HL-60/S4 treated with retinoic acid at 250 ng/mL for 4 days and 3 days (cell line): ENCODE results near the gene ID1.
"Not testable (repeated sequence)": the region's sequence is repeated elsewhere in the genome, so short reads cannot be mapped to it uniquely, and the experiment has no call there.

ENCODE experiments used
- in situ Hi-C: fragments of 300-500 bp; cut with MboI; formaldehyde crosslinking; loops from 2 replicates; pipeline ENCODE4 v1.7.0; 2022; ENCODE audit warnings: low sequenced_read_pairs

Gene ID1

DNA sequence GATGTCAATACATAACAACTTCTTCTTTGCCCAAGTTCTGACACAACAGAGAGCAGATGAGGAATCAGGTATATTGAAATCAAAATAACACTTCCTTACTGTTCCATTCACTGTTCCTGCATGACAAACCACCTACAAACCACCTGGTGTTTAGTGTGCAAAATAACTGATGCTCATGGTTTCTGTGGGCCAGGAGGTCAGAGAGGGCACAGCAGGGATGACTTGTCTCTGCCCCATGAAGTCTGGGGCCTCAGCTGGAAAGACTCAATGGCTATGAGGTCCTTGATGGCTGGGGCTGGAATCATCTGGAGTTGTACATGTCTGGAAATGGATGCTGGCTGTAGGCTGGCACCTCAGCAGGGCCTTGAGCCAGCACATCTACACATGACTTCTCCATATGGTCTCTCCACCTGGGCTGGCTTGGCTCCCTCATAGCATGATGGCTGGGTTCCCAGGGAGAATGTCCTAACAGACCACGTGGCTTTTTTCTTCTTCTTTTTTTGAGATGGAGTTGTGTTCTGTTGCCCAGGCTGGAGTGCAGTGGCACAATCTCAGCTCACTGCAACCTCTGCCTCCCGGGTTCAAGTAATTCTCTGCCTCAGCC lies 25.2 kb downstream of the ID1 start:
- in situ Hi-C loops = no loop called here

DNA sequence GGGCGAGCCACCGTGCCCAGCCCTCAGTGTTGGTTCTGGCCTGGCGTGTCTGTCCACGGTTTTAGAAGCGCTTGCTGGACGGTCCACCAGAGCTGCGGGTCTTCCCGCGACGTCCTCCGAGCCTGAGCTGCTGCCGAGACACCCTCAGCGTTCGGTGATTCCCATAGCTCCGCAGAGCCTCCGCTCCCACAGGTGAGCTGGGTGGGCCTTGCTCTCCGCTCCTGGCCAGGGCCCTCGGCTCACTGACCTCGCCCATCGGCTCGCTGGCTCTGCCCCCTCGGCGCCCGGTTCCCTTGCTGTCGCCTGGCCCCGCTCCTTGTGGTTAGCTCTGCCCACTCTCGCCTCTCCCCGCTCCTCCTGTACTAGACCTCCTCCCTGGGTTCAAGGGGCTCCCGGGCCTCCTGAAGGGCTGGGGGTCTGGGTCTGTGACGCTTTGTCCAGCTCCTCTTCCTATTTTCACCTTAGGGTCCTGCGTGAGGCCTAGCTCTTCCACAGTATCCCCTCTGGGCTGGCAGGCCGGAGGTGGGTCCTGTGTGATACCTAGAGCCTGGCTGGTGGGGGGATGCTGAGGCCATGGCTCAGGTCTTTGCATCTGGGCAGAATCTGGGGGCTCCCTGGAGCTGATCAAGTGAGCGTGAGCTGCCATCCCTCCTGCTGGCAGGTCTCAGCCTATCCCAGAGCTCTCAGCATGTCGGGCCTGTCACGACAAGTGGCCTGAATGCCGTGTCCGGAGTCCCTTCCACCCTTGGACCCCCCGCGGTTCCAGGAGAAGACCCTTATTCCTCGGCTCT lies 27.7 kb downstream of the ID1 start:
- in situ Hi-C loops = no loop called here

DNA sequence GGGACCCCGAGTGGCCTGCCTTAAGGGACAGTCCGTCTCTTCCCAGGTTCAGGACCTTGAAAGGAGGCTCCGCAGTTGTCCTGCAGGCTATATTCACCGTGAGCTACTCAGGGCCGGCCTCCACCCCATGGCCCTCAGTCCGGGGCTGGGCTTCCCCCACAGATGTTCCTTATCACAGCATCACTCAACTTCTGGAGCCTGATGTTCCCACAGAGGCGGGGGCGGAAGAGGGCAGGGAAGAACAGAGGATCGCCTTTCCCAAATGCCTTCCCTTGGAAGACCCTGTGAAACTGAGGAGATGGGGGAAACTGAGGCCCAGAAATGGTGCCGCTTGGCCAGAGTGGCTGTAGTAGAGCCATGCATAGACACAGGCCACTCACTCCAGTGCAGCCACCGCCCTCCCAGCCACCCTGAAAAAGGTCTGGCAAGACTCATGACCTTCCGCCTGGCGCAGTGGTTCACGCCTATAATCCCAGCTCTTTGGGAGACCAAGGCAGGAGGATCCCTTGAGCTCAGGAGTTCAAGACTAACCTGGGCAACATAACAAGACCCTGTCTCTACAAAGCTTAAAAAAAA lies 28.3 kb downstream of the ID1 start:
- in situ Hi-C loops = no loop called here

DNA sequence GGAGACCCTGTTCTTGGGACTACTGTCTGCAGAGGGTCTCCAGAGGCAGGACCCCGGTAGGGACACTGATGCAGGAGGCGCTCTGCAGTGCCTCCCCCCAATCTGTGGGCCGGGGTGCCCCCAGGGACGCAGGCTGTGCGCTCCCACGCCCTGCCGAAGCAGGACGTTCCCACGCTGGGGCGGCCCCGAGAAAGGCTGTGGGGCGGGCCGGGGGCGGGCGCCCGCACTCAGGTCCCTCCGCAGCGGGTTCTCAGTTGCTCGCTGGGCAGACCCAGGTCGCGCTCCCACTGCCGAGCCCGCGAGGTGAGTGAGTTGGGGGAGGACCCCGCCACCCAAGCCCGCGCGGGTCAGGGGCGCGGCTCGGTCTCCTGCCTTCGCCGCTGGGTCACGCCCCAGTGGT lies 32.6 kb downstream of the ID1 start, which contains the start of gene COX4I2:
TSS of gene COX4I2 (plus strand) at position 253 of the 400 bp plus-strand sequence. CDS start 1,106 bp downstream, outside the sequence.
- in situ Hi-C loops = no loop called here

DNA sequence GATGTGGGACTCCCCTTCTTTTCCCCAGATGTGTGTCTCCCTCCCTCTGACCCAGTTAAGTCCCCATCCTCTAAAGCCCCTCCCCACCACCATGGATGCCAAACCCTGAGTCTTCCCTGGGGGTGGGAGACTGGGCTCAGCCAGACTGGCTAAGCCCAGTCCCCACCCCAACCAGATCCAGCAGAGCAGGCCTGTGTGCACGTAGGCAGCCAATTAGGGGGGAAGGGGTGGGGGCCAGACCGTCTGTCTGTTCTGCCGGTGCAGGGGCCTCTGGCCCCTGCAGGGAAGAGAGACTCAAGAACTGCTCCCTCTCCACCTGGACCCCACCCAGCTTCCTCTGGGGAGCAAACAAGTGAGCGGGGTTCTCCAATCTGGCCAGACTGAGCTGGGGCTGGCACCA lies 33.2 kb downstream of the ID1 start:
- in situ Hi-C loops = no loop called here

DNA sequence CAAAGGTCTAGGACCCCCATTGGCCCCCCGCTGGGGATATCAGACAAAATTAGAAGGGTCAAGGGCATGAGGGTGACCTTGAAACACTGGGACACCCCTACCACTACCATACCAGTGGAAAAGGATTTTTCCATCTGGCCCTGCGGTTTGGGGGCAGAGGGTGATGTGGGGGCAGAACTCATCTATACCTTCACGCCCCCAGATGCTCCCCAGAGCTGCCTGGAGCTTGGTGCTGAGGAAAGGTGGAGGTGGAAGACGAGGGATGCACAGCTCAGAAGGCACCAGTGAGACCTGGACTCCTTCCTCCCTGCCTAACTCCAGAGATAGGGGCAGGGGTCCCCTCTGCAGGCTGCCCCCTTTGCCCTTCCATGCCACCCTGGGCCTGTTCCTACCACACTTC lies 33.7 kb downstream of the ID1 start:
- in situ Hi-C loops = no loop called here

DNA sequence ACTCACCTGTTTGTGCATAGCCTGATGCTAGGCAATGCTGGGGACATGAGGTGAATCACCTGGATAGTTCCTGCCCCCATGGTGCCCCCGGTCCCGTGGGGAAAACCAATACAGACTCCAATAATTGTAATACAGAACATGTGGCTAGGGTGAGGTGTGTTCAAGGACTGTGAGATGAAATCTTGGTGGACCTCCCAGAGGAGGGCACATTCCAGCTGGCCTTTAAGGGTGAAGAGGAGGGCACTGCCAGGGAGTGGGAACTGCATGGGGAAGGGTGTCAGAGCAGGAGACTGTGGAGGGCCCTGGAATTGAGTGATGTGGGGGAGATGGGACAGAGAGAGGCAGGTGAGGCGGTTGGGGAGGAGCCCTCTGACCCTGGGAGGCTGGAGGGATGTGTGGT lies 35.2 kb downstream of the ID1 start:
- in situ Hi-C loops = no loop called here

DNA sequence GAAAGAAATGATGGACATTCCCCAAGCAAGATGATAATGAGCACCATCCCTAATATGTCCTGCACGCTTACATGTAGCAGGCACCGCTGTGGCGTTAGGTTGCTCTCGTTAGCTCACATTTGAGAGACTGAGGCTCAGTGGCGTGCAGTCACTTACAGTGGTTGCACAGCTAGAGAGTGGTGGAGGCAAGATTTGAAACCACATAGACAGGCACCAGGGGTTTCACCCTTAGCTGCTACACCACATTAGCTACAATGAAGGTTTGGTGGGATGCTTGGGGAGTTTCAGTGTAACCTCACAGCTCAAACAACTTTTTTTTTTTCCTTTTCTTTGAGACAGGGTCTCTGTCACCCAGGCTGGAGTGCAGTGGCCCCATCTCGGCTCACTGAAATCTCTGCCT lies 36.3 kb downstream of the ID1 start:
- in situ Hi-C loops = no loop called here

DNA sequence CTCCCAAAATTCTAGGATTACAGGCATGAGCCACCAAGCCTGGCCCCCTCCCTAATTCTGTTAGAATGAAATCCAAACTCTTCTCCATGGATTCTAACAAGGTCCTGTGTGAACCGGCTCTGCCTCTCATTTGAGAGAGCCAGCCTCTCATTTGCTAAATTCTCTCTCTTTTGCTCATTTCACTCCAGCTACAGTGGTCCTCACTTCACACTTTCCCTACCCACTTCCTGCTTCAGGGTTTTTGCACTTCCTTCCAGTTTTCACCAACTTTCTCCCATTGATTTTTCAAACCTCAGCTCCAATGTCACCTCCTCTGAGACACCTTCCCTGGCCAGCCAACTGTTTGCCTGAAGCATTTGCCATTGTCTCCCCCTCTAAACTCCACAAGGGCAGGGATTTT lies 37.7 kb downstream of the ID1 start:
- in situ Hi-C loops = no loop called here

DNA sequence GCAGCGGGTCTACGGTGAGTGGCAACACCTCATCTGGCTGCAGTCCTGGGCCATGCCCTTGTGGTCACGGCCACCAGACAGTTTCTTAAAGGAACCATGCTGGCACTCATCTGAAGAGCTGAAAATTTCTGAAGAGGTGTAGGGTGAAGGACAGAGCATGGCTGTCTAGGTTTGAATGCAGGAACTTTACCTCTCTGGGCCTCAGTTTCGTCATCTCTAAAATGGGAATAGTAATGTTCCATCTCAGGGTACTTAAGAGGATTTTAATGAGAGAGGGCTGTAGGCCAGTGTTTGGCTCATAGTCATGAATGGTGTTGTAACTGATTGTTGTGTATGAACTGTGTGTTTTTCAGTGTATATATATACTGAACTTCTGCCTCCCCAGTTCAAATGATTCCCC lies 38.4 kb downstream of the ID1 start:
- in situ Hi-C loops = no loop called here

DNA sequence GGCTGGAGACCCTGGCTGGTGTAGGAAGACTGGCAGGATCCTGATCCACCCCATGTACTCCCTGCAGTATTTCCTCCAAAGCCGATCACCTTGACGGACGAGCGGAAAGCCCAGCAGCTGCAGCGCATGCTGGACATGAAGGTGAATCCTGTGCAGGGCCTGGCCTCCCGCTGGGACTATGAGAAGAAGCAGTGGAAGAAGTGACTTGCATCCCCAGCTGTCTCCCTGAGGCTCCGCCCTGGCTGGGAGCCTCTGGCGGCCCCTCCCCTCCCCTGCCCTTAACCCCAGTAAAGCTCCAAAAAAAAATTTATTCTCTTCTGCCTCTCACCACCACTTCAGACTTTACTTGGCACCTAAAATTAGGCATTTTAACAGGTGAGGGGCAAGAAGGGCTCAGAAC lies 39.6 kb downstream of the ID1 start:
- in situ Hi-C loops = no loop called here

DNA sequence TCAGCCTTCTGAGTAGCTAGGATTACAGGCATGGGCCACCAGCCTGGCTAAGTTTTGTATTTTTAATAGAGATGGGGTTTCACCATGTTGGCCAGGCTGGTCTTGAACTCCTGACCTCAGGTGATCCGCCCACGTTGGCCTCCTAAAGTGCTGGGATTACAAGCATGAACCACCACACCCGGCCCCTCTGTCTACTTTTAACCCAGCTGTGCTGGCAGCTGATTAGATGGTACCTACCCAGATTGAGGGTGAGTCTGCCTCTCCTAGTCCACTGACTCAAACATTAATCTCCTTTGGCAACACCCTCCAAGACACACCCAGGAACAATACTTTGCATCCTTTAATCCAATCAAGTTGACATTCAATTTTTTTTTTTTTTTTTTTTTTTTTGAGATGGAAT lies 43.0 kb downstream of the ID1 start:
- in situ Hi-C loops = not testable (repeated sequence)

DNA sequence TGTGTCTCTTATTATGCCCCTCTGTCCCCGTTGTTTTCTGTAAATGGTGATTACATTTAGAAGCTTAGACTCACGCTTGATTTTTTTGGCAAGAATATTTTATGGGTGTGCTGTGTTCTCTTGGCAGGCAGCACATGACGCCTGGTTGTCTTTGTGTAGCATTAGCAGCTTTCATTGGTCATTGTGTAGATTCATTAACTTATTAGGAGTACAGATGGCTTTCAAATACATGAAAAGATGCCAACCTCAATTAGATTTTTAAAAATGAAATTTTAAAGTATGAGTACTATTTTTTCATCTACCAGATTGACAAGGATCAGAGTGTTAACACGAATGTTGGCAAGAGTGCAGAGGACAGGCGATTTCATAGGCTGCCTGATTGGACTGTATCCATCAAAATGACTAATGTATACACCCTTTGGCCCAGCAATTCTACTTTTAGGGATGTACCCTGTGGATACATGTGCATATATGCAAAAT lies 47.9 kb downstream of the ID1 start:
- in situ Hi-C loops = loop anchor here (10.0 kb wide), 1 partner anchor 58 kb away; no protein-coding TSS in a partner anchor

DNA sequence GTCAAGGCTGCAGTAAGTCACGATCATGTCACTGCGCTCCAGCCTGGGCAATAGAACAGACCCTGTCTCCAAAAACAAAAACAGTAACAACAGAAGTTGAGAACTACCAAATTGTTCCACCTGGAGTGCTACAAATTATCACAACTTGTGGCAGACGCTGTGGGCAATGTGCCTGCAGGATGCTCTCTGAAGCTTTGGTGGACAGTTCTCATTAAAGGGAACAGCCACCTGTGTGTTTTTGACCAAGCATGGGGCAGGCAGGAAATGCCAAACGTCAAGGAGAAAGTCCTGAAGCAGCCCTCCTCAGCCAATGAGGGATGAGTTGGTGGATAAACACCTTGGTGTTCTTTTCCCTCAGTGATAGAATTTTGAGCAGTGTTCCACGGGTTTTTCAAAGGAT lies 48.5 kb downstream of the ID1 start:
- in situ Hi-C loops = loop anchor here (10.0 kb wide), 1 partner anchor 59 kb away; no protein-coding TSS in a partner anchor

DNA sequence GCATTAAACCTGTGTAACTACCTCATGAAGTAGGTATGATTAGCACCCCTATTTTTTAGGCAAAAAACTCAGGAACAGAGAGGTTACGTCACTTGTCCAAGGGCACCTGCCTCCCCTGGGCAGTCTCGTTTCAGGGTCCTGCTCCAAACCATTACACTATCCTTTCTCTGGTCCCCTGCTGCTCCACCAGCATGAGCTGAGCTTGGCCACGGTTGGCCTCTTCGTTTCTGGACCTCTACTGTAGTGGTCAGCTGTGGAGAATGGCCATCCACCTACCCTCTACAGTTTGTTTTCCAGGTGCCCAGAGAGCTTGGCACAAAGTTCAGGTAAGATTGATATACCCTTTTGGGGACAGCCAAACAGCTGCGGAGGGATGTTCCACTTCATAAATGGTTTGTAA lies 49.4 kb downstream of the ID1 start:
- in situ Hi-C loops = loop anchor here (10.0 kb wide), 1 partner anchor 60 kb away; no protein-coding TSS in a partner anchor
